Activated CD8-positive, alpha-beta memory T cell treated with anti-CD3 and anti-CD28 coated beads, Interleukin-2, amount 50 U/mL, for 1 hour (primary cell): Measurements from ENCODE around the gene CDC42EP5.

ENCODE experiments used
- DNase-seq: peaks from one replicate; pipeline ENCODE4 v3.0.0-alpha.2; 2020; ENCODE audit errors: extremely low read depth

Gene CDC42EP5

DNA sequence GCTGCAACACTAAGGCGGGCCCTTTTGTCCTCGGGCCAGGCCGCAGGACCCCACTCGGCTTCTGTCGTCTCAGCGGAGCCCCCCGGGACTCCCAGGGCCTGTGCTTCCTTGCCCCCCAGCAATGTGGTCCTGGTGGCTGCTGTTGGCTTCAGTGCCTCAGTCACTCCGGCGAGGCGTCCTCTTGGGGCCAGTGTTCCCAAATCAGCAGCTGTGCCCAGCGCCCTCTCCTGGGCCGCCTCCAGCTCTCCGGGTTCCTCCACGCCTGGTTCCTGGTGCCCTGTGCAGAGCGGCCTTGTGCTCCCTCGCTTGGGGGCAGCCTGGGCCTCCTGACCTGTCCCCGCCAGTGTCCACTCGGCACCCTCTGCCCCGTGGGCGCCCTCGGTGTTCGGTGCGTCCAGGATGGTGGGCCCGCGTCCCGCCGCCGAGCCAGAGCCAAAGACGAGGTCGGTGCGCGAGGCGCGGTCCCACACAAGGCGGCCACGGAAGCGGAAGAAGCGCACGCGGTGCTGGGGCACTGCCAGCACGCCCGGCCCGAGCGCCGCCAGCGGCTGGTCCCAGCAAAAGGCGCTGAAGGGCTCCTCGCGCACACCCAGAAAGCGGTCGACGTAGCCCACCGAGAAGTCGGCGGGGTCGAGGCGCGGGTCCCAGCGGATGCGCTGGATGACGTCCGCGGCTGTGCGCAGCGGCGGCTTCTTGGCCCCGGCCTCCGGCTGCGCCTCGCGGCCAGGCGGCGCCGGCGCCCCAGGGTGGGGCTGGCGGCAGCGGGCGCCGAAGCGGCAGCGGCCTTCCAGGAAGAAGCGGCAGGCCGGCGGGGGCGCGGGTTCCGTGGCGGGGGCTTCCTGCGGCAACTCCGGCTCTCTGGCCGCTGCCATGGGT lies 10.2 kb downstream of the CDC42EP5 start:
- no peak for DNase-seq

DNA sequence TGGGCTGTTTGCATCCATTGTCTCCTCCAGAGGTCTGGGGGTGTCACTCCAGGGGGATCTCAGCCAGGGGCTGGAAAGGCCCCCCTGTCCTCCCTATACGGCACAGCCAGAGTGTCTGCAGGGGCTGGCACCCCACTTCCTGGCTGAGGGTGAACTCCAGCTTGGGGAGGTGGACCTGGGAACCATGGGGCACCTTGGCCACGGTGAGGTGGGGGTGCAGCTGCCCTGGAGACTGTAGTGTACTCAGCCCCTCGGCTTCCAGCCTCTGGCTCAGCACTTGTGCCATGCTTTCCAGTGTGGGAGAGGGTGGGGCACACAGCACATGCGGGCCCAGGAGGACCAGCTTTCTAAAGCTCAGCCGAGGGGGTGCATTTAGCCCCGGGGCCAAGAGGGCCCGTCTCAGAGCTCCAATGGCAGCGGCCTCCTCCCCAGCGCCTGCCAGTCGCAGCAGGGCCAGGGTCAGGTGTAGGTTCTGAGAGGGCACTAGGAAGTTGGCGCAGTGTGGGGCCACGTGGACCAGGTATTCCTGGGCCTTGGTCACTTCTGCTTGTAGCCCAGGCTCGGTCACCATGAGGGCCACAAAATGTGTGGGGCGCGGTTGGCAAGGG lies 10.9 kb downstream of the CDC42EP5 start:
- no peak for DNase-seq

DNA sequence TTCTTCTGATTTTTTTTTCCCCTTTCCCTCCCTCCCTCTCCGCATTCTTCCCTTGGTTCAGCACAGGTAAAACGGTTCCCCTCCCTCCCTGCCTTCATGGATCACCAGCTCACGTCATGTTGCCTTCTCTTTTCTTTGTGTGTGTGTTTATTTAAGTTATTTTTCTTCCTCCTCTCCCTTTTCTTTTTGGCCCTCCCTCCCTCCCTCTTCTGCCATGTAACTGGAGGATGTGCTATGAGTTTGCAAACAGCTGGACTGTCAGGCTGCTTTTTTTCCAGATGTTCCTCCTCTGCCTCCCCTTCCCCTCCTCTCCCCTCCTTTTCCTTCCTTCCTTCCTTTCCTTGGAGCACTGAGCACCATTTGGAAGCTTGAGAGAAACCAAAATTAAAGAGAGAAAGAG lies 11.5 kb downstream of the CDC42EP5 start:
- no peak for DNase-seq

DNA sequence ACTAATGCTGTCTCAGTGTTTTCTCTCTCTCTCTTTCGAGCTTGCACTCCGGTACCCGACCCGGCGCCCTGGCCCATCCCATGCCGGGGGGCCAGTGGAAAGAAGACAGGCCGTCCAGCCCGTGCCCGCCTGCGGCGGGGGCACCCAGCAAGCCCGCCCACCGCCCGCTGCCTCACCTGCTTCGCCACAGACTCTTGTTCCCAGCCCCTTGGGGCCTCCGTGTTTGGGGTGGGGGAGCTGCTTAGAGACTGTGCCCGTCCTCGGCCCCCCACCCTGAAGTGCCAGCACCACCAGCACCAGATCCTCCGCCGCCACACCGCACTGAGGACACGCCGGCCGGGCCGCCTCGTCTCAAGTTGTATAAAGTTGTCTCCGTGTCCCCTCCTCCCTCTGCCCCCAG lies 11.9 kb downstream of the CDC42EP5 start:
- DNase-seq = no peak

DNA sequence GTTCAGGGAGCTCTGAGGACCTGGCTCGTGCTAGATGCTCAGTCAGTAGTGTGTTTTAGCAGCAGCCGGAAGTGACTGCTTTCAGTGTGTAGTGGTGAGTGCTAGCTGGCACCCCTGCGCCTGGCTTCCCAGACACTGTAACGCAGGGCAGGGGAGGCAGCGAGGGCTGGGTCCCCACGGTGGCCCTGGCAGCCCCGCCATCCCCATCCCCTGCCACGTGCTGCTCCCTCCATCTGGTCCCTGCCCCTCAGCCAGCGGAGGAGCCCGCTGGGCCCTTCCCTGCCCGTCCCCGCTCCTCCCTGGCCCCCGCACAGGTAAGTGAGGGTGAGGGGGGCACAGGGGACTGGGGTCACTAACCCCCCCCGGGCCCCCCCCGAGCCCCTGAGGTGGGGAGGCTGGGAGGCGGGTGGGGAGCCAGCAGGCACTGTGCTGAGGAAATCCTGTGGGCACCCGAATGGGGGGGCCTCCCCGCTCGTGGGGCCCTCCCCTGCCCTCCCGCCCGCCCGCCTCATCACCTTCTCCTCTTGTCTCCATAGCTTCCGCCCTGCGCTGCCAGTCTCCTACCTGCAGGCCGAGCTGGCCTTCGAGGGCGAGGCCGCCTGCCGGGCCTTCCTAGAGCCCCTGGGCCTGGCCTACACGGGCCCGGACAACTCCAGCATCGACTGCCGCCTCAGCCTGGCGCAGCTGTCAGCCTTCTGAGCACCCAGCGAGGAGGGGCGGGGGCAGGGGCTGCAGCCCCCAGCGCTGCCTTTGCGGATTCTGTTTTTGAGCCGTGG lies 12.7 kb downstream of the CDC42EP5 start:
- no peak for DNase-seq

DNA sequence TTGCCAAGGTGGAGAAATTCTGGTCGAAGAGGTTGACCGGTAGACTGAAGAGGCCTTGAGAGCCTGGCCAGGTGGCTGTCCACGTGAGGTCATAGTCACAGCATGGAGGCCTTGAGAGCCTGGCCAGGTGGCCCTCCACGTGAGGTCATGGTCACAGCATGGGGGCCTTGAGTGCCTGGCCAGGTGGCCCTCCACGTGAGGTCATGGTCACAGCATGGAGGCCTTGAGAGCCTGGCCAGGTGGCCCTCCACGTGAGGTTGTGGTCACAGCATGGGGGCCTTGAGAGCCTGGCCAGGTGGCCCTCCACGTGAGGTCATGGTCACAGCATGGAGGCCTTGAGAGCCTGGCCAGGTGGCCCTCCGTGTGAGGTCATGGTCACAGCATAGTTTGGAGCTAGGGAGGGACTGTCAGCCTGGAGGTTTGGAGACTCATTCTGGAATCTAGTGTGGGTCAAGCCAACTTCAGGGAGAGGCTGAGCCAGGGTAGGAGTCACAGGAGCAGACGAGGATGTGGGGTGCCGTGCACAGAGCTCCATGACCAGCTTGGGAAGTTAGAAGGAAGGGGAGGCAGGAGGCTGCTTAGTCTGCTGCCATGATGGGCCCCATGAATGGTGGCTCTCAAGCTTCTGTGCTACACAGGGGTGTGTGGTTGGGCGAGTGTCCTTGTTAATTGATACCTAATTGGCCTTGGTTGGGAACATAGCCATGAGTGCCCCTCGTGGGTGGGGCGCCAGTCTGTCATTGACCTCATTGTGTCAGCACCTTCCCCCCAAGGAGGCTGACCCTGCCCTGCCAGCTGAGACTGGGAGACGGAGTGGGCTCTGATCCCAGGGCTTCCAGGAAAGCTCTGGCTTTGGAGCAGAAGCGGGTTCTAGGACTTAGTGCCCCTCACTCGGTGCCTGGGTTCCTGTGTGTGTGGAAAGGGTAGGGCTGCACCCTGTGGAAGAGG lies 13.5 kb downstream of the CDC42EP5 start:
- DNase-seq = no peak

DNA sequence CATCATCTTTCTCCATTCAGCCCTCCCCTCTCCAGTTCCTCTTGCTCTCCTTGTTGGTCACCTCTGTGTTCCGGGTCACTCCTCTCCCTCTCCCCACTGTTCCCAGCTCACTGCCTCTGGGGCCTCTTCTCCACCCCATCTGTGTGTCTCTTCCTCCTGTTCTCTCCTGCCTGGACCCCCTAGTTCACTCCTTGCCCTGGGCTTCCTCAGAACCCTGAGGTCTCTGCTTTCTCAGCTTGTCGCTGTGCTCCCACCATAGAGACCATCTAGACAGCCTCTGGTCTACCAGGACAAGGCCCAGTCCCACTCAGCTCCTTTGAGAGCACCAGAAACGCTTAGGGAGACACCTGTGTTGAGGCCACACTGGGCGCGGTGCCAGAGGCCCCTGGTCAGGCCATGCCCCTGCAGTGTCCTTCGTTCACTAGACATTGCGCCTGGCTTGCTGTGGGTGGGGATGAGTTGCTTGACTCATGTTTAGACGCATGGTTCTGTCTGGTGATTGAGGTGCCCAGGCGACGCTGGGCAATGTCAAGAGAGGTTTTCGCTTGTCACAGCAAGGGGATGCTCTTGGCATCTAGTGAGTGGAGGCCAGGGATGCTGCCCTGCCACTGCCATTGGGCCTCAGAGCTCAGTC lies 14.3 kb downstream of the CDC42EP5 start:
- no peak for DNase-seq

DNA sequence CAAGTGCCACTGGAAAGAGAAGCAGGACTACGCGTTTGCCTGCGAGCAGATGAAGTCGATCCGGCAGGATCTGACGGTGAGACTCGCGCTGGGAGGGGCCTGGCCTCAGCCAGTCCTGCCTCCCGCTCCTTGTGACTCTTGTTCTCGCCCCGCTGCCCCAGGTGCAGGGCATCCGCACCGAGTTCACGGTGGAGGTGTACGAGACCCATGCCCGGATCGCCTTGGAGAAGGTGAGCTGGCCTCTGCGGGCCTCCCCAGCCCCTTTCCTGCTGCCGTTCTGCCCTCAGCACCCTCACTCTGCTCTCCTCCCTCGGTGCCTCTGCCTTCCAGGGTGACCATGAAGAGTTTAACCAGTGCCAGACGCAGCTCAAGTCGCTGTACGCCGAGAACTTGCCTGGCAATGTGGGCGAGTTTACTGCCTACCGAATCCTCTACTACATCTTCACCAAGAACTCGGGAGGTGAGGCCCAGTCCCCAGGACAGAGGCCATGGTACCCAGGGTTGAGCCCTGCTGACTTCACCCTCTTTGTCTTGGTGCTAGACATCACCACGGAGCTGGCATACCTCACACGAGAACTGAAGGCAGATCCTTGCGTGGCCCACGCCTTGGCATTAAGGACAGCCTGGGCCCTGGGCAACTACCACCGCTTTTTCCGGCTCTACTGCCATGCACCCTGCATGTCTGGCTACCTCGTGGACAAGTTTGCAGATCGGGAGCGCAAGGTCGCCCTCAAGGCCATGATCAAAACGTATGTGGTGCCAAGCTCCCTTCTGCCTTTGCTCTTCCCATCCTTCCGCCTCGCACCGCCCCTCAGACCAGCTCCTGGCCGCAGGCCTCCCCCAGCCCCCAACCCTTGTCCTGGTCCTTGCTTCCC lies 15.1 kb downstream of the CDC42EP5 start:
- no peak for DNase-seq

DNA sequence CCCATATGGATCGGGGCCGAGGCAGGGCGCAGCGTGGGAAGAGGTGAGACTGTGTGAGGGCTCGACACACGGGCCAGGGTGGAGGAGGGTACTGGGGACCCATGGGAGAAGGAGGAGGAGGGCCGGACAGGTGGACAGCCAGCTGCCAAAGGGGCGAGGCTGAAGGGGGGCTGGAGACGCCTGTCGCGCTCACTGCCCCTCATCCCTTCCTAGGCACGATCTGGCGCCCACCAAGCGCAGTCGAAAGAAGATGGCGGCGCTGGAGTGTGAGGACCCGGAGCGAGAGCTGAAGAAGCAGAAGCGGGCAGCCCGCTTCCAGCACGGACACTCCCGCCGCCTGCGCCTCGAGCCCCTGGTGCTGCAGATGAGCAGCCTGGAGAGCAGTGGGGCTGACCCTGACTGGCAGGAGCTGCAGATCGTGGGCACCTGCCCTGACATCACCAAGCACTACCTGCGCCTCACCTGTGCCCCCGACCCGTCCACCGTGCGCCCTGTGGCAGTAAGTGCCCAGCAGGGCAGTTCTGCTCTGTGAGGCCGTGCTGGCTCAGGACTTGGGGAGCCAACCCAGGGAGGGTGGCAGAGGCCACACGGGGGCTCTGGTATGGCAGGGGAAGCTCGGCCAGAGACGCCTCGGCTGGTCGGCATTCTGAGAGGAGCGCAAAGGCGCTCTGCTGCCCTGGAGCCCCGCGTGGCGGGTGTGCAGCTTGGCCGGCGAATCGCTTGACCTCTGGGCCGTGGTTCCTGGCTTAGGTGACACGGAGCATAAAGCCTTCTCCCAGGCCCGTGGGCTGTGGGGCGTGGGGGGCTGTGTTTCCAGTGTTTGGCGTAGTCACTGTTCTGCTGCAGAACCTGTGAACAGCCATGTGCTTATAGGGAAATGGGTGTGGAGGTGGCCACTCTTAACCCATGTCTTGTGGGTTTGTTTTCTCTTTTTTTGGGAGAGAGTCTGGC lies 16.4 kb downstream of the CDC42EP5 start:
- no peak for DNase-seq

DNA sequence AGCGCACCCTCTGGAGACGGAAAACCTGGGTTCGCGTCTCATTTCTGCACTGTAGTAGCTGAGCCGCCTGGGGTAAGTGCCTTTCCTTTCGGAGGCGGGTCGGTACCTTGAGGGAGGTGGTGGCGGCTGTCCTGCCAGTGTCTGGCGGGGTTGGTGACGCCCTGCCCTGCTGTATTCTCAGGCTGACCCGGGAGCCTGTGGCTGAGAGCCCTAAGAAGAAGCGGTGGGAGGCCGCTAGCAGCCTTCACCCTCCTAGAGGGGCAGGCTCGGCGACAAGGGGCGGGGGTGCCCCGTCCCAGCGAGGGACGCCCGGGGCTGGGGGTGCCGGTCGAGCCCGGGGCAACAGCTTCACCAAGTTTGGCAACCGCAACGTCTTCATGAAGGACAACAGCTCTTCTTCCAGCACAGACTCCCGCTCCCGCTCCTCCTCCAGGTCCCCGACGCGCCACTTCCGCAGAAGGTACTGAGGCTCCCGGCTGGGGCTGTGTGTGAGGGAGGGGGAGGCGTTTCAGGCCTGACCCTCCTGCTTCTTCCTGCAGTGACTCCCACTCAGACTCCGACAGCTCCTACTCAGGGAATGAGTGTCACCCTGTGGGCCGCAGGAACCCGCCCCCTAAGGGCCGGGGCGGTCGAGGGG lies 17.2 kb downstream of the CDC42EP5 start:
- no peak for DNase-seq

DNA sequence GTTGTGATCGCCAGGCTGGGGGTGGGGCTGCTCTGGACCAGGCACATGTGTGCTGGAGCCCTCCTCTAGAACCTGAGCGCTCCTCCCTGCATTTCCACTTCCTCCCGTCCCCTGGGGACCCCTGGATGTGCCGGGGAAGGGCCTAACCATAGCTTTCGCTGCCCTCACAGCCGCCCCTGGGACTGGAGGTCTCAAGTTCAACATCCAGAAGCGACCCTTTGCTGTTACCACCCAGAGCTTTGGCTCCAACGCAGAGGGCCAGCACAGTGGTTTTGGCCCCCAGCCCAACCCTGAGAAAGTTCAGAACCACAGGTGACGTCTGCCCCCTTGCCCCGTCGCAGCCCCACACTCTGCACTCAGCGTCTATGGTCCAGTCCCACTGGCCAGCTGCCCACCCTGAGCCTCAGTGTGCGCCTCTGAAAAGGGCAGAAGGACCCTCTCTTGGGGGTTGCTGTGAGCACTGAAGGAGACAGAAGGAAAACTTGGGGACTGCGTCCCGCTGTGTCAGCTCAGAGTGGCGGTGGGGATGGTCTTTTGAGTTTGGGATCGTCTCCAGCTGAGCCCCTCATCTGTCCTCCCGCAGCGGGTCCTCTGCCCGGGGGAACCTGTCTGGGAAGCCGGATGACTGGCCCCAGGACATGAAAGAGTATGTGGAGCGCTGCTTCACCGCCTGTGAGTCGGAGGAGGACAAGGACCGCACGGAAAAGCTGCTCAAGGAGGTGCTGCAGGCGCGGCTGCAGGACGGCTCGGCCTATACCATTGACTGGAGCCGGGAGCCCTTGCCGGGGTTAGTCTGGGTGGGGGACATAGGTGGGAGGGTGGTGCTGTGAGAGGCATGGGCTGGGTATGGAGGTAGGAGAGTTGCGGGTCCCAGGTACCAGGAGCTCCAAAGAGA lies 18.1 kb downstream of the CDC42EP5 start:
- no peak for DNase-seq

DNA sequence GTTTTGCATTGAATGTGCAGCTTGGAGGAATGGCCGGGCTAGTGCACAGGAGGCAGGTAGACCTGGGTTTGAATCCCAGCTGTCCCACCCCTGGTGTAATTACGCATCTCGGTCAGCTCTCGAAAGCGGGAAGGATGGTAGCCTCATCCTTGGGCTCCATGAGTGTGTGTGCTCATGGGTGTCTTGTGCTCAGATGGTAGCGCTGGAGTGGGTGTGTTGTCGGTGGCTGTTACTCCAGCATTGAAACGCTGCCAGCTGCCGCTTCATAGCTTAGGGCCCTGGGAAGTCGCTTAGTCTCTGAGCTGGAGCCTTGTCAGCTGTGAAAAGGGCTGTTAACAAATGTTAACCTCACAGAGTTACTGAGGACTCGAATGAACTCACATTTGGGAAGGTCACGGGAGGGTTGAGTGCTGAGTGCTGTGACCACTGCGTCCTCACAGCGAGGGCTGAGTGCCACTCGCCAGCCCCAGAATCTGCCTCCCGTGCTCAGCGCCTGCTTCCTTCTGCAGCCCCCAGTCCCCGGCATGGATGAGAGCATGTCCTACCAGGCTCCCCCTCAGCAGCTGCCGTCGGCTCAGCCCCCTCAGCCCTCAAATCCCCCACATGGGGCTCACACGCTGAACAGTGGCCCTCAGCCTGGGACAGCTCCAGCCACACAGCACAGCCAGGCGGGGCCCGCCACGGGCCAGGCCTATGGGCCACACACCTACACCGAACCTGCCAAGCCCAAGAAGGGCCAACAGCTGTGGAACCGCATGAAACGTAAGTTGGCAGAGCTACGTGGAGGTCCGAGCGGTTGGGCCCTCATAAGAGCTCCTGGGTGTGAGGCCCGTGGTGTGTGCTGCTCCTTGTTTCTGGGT lies 18.9 kb downstream of the CDC42EP5 start:
- no peak for DNase-seq

DNA sequence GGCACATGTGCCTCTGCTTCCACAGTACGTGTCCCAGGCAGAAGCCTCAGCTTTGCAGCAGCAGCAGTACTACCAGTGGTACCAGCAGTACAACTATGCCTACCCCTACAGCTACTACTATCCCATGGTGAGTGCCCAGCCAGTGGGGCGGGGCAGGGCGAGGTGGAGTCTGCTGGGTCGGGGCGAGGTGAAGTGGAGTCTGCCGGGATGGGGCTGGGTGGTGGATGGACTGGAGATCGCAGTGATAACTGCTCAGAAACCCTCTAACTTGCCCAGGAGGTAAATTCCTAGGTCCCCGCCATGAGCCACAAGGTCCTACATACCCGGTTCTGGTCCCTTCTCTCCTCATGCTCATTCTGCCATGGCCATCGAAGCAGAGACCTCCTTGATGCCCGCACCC lies 20.5 kb downstream of the CDC42EP5 start:
- no peak for DNase-seq

DNA sequence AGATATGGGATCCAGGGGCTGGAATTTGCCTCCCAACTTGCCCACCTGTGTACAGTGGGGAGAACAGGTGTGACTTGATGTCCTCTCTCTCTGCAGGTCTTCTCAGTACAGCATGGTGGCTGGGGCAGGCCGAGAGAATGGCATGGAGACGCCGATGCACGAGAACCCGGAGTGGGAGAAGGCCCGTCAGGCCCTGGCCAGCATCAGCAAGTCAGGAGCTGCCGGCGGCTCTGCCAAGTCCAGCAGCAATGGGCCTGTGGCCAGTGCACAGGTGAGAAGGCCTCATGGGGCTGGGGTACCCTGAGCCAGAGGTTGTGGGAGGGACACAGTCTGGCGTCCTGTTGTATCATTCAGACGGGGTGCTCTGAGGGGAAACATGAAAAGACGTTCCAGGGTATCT lies 21.1 kb downstream of the CDC42EP5 start:
- DNase-seq = no peak

DNA sequence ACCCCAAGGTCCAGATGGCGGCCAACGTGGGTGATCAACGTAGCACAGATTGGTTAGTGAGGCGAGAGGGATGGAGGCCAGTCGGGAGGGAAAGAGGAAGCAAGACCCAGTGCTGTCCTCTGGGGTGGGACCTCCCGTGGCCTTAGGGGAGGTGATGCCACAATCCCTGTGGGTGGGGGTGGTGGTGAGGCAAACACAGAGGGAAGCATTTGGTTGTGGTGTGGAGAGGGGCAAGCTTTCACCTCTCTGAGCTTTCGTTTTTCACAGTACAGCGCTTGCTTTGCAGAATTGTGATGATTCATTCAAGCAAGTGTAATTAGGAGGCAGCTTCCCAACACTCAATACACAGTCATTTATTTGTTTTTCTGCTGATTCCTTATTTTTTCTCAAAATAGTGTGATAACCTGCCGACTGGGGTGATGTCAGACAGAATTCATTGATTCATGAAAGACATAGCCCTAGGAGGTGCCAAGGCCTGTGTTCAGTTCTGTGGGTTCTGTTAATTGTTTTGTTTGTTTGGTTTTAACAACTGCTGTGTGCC lies 21.7 kb downstream of the CDC42EP5 start:
- DNase-seq = no peak

DNA sequence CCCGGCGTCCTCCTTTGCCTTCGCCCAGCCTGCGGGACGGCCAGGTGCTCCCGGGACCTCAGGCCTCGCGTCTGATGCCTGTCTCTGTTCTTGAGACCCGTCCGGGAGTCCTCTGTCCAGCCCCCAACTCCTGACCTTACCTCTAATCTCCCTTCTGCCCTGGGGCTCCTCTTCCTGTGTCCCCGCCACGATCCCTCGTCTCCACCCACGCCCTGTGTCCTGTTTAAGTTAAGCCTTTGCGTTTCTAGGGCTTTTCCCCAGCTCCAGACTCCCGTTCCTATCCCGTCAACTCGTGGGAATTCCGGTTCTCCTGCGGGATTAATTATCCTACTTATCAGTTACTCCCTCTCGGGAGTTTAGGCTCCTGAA lies 23.4 kb downstream of the CDC42EP5 start:
- no peak for DNase-seq
